ENCODE data around the gene TXN2.

The TXN2 gene

GRCh38 chr22:36422287-36423014, 59.0 kb downstream of the TXN2 start:
- ATAC-seq (ENCODE audit: insufficient read depth, low read depth) (no peak), DNase-seq (no peak)
- Histone ChIP-seq H3K36me3 (ENCODE audit: insufficient read depth, low read length) (no peaks in the 10 kb centered on the region), H3K27me3 (ENCODE audit: insufficient read depth, low read length, poor library complexity) (no peaks in the 10 kb centered on the region), H3K4me3 (ENCODE audit: low read depth in 1 of 2, low read length in 2 of 2) (no peak overlapping the region), H4K20me1 (ENCODE audit: insufficient read depth, low read length) (no peaks in the 10 kb centered on the region), H3K4me2 (ENCODE audit: insufficient read depth, low read length) (no peak overlapping the region), H3K9me3 (ENCODE audit: insufficient read depth, low read length, severe bottlenecking) (no peaks in the 10 kb centered on the region), H3K79me2 (ENCODE audit: insufficient read depth, low read length) (no peaks in the 10 kb centered on the region), H3K4me1 (ENCODE audit: insufficient read depth, low read length) (peaks cover 11% of the 10 kb centered on the region), H3K27ac (ENCODE audit: low read length) (no peak overlapping the region), H2AFZ (ENCODE audit: low read depth, low read length) (no peak overlapping the region), H3K9ac (ENCODE audit: low read depth, low read length) (no peak overlapping the region)
- no peak for TF ChIP-seq EZH2 (IDR thresholded peaks at IDR 0.05; ENCODE audit: borderline replicate concordance, low read depth, low read length, severe bottlenecking)
- TF ChIP-seq CTCF (IDR thresholded peaks at IDR 0.05; ENCODE audit: borderline replicate concordance, extremely low read depth, low read length, poor library complexity, severe bottlenecking), result no peak

- H3K4me2 ChIP-seq (ENCODE audit: insufficient read depth, low read length), result no peak overlapping the region
- DNase-seq (no peak), ATAC-seq (ENCODE audit: insufficient read depth, low read depth) (no peak)
- H3K27ac ChIP-seq (ENCODE audit: low read length), result no peak overlapping the region
- no peak for TF ChIP-seq EZH2 (IDR thresholded peaks at IDR 0.05; ENCODE audit: borderline replicate concordance, low read depth, low read length, severe bottlenecking)
- TF ChIP-seq CTCF (IDR thresholded peaks at IDR 0.05; ENCODE audit: borderline replicate concordance, extremely low read depth, low read length, poor library complexity, severe bottlenecking), result no peak
- no peak overlapping the region for H2AFZ ChIP-seq (ENCODE audit: low read depth, low read length)
- no peak overlapping the region for H3K4me3 ChIP-seq (ENCODE audit: low read depth in 1 of 2, low read length in 2 of 2)
- no peaks in the 10 kb centered on the region for H4K20me1 ChIP-seq (ENCODE audit: insufficient read depth, low read length)
- no peaks in the 10 kb centered on the region for H3K27me3 ChIP-seq (ENCODE audit: insufficient read depth, low read length, poor library complexity)
- H3K79me2 ChIP-seq (ENCODE audit: insufficient read depth, low read length), result no peaks in the 10 kb centered on the region
- H3K9me3 ChIP-seq (ENCODE audit: insufficient read depth, low read length, severe bottlenecking), result no peaks in the 10 kb centered on the region
- no peak overlapping the region for H3K9ac ChIP-seq (ENCODE audit: low read depth, low read length)
- no peaks in the 10 kb centered on the region for H3K36me3 ChIP-seq (ENCODE audit: insufficient read depth, low read length)
- peaks cover 11% of the 10 kb centered on the region for H3K4me1 ChIP-seq (ENCODE audit: insufficient read depth, low read length)
Observed at GRCh38 chr22:36419912-36420882, 61.2 kb downstream of the TXN2 start.

GRCh38 chr22:36419177-36419911, 62.1 kb downstream of the TXN2 start:
- peak; percentile 35 for DNase-seq
- TF ChIP-seq EZH2 (IDR thresholded peaks at IDR 0.05; ENCODE audit: borderline replicate concordance, low read depth, low read length, severe bottlenecking) (no peak), CTCF (IDR thresholded peaks at IDR 0.05; ENCODE audit: borderline replicate concordance, extremely low read depth, low read length, poor library complexity, severe bottlenecking) (no peak)
- no peaks in the 10 kb centered on the region for H3K36me3 ChIP-seq (ENCODE audit: insufficient read depth, low read length)
- H3K27me3 ChIP-seq (ENCODE audit: insufficient read depth, low read length, poor library complexity), result no peaks in the 10 kb centered on the region
- peak overlapping the region; percentile 26; the same call in 1 of the 2 replicates for H3K9ac ChIP-seq (ENCODE audit: low read depth, low read length)
- H3K27ac ChIP-seq (ENCODE audit: low read length), result 0 out of 2 replicates have a peak overlapping the region, but pooled peaks have one; percentile 31
- peak overlapping the region in 1 of 2 experiments; percentile 12; a peak in 1 of 4 replicates for H3K4me3 ChIP-seq (ENCODE audit: low read depth in 1 of 2, low read length in 2 of 2)
- no peaks in the 10 kb centered on the region for H4K20me1 ChIP-seq (ENCODE audit: insufficient read depth, low read length)
- peak; percentile 71 for ATAC-seq (ENCODE audit: insufficient read depth, low read depth)
- H3K4me2 ChIP-seq (ENCODE audit: insufficient read depth, low read length), result peak overlapping the region; percentile 53
- H2AFZ ChIP-seq (ENCODE audit: low read depth, low read length), result peak overlapping the region; percentile 61
- H3K79me2 ChIP-seq (ENCODE audit: insufficient read depth, low read length), result no peaks in the 10 kb centered on the region
- H3K4me1 ChIP-seq (ENCODE audit: insufficient read depth, low read length), result peaks cover 11% of the 10 kb centered on the region
- no peaks in the 10 kb centered on the region for H3K9me3 ChIP-seq (ENCODE audit: insufficient read depth, low read length, severe bottlenecking)
